Hepatocyte (in vitro differentiated cells): Measurements from ENCODE around the gene CYBA. TPM values are rescaled to one million over a fixed set of nuclear protein-coding genes. Genes with fewer than 3 reads are reported as not detected.

ENCODE experiments used
- DNase-seq: peaks from one replicate; pipeline ENCODE4 v3.0.0-alpha.2; 2016; ENCODE audit warnings: low spot score
- H2AFZ ChIP-seq: fragments of 200-600 bp; sonication (generic); 2 replicates; pipeline ENCODE4 v1.6.0; 2016; ENCODE audit warnings: antibody characterized with exemption, mild to moderate bottlenecking
- H3K27ac ChIP-seq: fragments of 200-600 bp; sonication (generic); 2 replicates; pipeline ENCODE4 v1.5.1; 2016; ENCODE audit warnings: mild to moderate bottlenecking
- H3K27me3 ChIP-seq: fragments of 200-600 bp; sonication (generic); 2 replicates; pipeline ENCODE4 v1.6.1; 2016
- H3K36me3 ChIP-seq: fragments of 200-600 bp; sonication (generic); replicated peaks from 2 replicates; pipeline ENCODE4 v1.5.1; 2016; ENCODE audit warnings: low read depth; ENCODE audit not compliant: insufficient read depth
- H3K4me1 ChIP-seq: fragments of 200-600 bp; sonication (generic); 2 replicates; pipeline ENCODE4 v1.5.1; 2016; ENCODE audit warnings: mild to moderate bottlenecking, moderate library complexity; ENCODE audit not compliant: insufficient read depth
- H3K4me2 ChIP-seq: fragments of 200-600 bp; sonication (generic); 2 replicates; pipeline ENCODE4 v1.6.0; 2016
- H3K4me3 ChIP-seq: fragments of 200-600 bp; sonication (generic); 2 replicates; pipeline ENCODE4 v1.5.1; 2016; ENCODE audit warnings: mild to moderate bottlenecking
- H3K79me2 ChIP-seq: fragments of 200-600 bp; sonication (generic); 2 replicates; pipeline ENCODE4 v1.6.0; 2017; ENCODE audit warnings: mild to moderate bottlenecking
- H3K9me2 ChIP-seq: fragments of 200-600 bp; sonication (generic); replicated peaks from 2 replicates; pipeline ENCODE4 v1.6.0; 2017; ENCODE audit warnings: mild to moderate bottlenecking; ENCODE audit not compliant: insufficient read depth
- H3K9me3 ChIP-seq: fragments of 200-600 bp; sonication (generic); 2 replicates; pipeline ENCODE4 v1.5.1; 2016; ENCODE audit warnings: low read depth, mild to moderate bottlenecking
- H4K20me1 ChIP-seq: fragments of 200-600 bp; sonication (generic); 2 replicates; pipeline ENCODE4 v1.6.0; 2016; ENCODE audit warnings: mild to moderate bottlenecking; ENCODE audit not compliant: insufficient read depth, poor library complexity, severe bottlenecking
- CTCF ChIP-seq: fragments of 200-600 bp; sonication (generic); IDR thresholded peaks from 2 replicates; pipeline ENCODE4 v1.5.1; 2016; ENCODE audit warnings: antibody characterized with exemption, mild to moderate bottlenecking; ENCODE audit not compliant: poor library complexity
- EZH2 ChIP-seq: fragments of 200-600 bp; sonication (generic); IDR thresholded peaks from 2 replicates; pipeline ENCODE4 v1.6.1; 2016; ENCODE audit warnings: antibody characterized with exemption, mild to moderate bottlenecking, borderline replicate concordance
- EZH2phosphoT487 ChIP-seq: fragments of 200-600 bp; sonication (generic); IDR thresholded peaks from one replicate; pipeline ENCODE4 v1.6.1; 2018; ENCODE audit warnings: antibody characterized with exemption, mild to moderate bottlenecking, low read depth, moderate library complexity; ENCODE audit not compliant: unreplicated experiment, severe bottlenecking
- WGBS: methylation state at CpG from one replicate; pipeline ENCODE4 v1.1.6; 2016; ENCODE audit warnings: low lambda C conversion rate; ENCODE audit errors: missing lambda C conversion rate; 5-methylcytosine and 5-hydroxymethylcytosine counted together
- polyA plus RNA-seq: library from polyadenylated mRNA; unstranded; fragments of >200 nt; fragmentation: Nextera tagmentation; extraction: Ambion mirVana; gene quantifications from 2 replicates; pipeline ENCODE4 v1.2.1, GENCODE V29; 2016
- total RNA-seq: library from RNA; depleted of rRNA; stranded (reverse); fragments of >200 nt; gene quantifications from 2 replicates; pipeline ENCODE4 v1.2.3, GENCODE V29; 2014

CYBA gene
- total and polyA plus RNA-seq, 2 experiments from 2014 or later: 196 to 419 TPM

- Histone ChIP-seq H3K9me2 (no peaks in the 10 kb centered on the region), H4K20me1 (peaks cover 3% of the 10 kb centered on the region), H3K4me3 (no peak overlapping the region), H3K4me2 (no peak overlapping the region), H2AFZ (no peak overlapping the region), H3K36me3 (no peaks in the 10 kb centered on the region), H3K27me3 (no peaks in the 10 kb centered on the region), H3K9me3 (no peaks in the 10 kb centered on the region), H3K4me1 (no peaks in the 10 kb centered on the region), H3K27ac (no peak overlapping the region), H3K79me2 (no peaks in the 10 kb centered on the region)
- TF ChIP-seq EZH2 (no peak), CTCF (no peak), EZH2phosphoT487 (no peak)
- WGBS: 100% methylated on average over 6 of the region's 6 CpGs
- DNase-seq: no peak
Measured at GRCh38 chr16:88600539-88600896, 50.3 kb downstream of the CYBA start.

- 96% methylated on average over 25 of the region's 25 CpGs for WGBS
- H3K36me3 ChIP-seq: no peaks in the 10 kb centered on the region
Measured at GRCh38 chr16:88599825-88600538, 50.9 kb downstream of the CYBA start.

GRCh38 chr16:88599092-88599733, 51.6 kb downstream of the CYBA start:
- TF ChIP-seq CTCF (no peak), EZH2 (no peak), EZH2phosphoT487 (no peak)
- no peak overlapping the region for H3K4me2 ChIP-seq
- no peaks in the 10 kb centered on the region for H3K4me1 ChIP-seq
- H3K27ac ChIP-seq: no peak overlapping the region
- H3K27me3 ChIP-seq: no peaks in the 10 kb centered on the region
- peaks cover 3% of the 10 kb centered on the region for H3K79me2 ChIP-seq
- no peak for DNase-seq
- no peaks in the 10 kb centered on the region for H3K36me3 ChIP-seq
- no peaks in the 10 kb centered on the region for H3K9me3 ChIP-seq
- no peak overlapping the region for H2AFZ ChIP-seq
- H4K20me1 ChIP-seq: peaks cover 3% of the 10 kb centered on the region
- no peaks in the 10 kb centered on the region for H3K9me2 ChIP-seq
- H3K4me3 ChIP-seq: no peak overlapping the region
- WGBS: 94% methylated on average over 14 of the region's 14 CpGs

More at GRCh38 chr16:88599825-88600538, 50.9 kb downstream of the CYBA start:
- TF ChIP-seq CTCF (no peak), EZH2 (no peak), EZH2phosphoT487 (no peak)
- Histone ChIP-seq H3K27ac (no peak overlapping the region), H3K4me1 (no peaks in the 10 kb centered on the region), H3K4me3 (no peak overlapping the region), H2AFZ (no peak overlapping the region), H4K20me1 (peaks cover 3% of the 10 kb centered on the region), H3K9me3 (no peaks in the 10 kb centered on the region), H3K4me2 (no peak overlapping the region), H3K79me2 (no peaks in the 10 kb centered on the region), H3K9me2 (no peaks in the 10 kb centered on the region), H3K27me3 (no peaks in the 10 kb centered on the region)
- no peak for DNase-seq
